ENCODE measurements around the gene RANBP3. TPM values are rescaled to one million over a fixed set of nuclear protein-coding genes. Genes with fewer than 3 reads are reported as not detected.

The RANBP3 gene
- total RNA-seq, 3 donors from 2014 or later: 47.0 to 94.2 (median 60.5) TPM

GRCh38 chr19:5915782-5916165 lies 62.2 kb downstream of the RANBP3 start:
- ATAC-seq: no peak
- peaks cover 14% of the 10 kb centered on the region for H3K4me1 ChIP-seq (ENCODE audit: low read depth)
- H3K36me3 ChIP-seq (ENCODE audit: low read depth): no peaks in the 10 kb centered on the region
- TF ChIP-seq CTCF (IDR thresholded peaks at IDR 0.05): no peak
- H3K4me3 ChIP-seq: no peak overlapping the region
- intact Hi-C loops (cut with DNase I, micrococcal nuclease): no loop called here
- no peak for DNase-seq
- H3K9me3 ChIP-seq: no peaks in the 10 kb centered on the region

- Histone ChIP-seq H3K4me1 (ENCODE audit: low read depth) (peaks cover 14% of the 10 kb centered on the region), H3K4me3 (no peak overlapping the region), H3K36me3 (ENCODE audit: low read depth) (no peaks in the 10 kb centered on the region), H3K9me3 (no peaks in the 10 kb centered on the region)
- DNase-seq (peak in 2 of 3 donors; percentile 62 to 68), ATAC-seq (peak; percentile 60)
- intact Hi-C loops (cut with DNase I, micrococcal nuclease): no loop called here
- no peak for TF ChIP-seq CTCF (IDR thresholded peaks at IDR 0.05)
Measured at GRCh38 chr19:5914946-5915781, 62.8 kb downstream of the RANBP3 start.

GRCh38 chr19:5914358-5914774 lies 63.6 kb downstream of the RANBP3 start:
- no peak for TF ChIP-seq CTCF (IDR thresholded peaks at IDR 0.05)
- intact Hi-C loops (cut with DNase I, micrococcal nuclease): no loop called here
- Histone ChIP-seq H3K36me3 (ENCODE audit: low read depth) (no peaks in the 10 kb centered on the region), H3K9me3 (no peaks in the 10 kb centered on the region), H3K4me1 (ENCODE audit: low read depth) (peaks cover 14% of the 10 kb centered on the region), H3K4me3 (no peak overlapping the region)
- ATAC-seq (peak; percentile 60), DNase-seq (no peak)

GRCh38 chr19:5913739-5914357 lies 64.1 kb downstream of the RANBP3 start, which contains the start of gene CAPS:
Gene CAPS (plus strand): TSS chr19:5914254. CDS start chr19:5914407, 153 bp downstream.
- intact Hi-C loops (cut with DNase I, micrococcal nuclease): no loop called here
- no peak for TF ChIP-seq CTCF (IDR thresholded peaks at IDR 0.05)
- H3K9me3 ChIP-seq: no peaks in the 10 kb centered on the region
- H3K4me1 ChIP-seq (ENCODE audit: low read depth): peaks cover 14% of the 10 kb centered on the region
- peak; percentile 76 to 86 (median 83) for DNase-seq
- ATAC-seq: peak; percentile 88
- no peaks in the 10 kb centered on the region for H3K36me3 ChIP-seq (ENCODE audit: low read depth)
- no peak within 1 kb of the TSS for H3K4me3 ChIP-seq

GRCh38 chr19:5911366-5911765 lies 66.6 kb downstream of the RANBP3 start:
- ATAC-seq (no peak), DNase-seq (no peak)
- TF ChIP-seq CTCF (IDR thresholded peaks at IDR 0.05): no peak
- H3K9me3 ChIP-seq: no peaks in the 10 kb centered on the region
- intact Hi-C loops (cut with DNase I, micrococcal nuclease): no loop called here
- H3K36me3 ChIP-seq (ENCODE audit: low read depth): no peaks in the 10 kb centered on the region
- H3K4me1 ChIP-seq (ENCODE audit: low read depth): peaks cover 14% of the 10 kb centered on the region
- H3K4me3 ChIP-seq: no peak overlapping the region

Measured in mucosa of descending colon (tissue), 3 donors.